Glutamatergic neuron (in vitro differentiated cells): ENCODE results near the gene CD3D. TPM values are rescaled to one million over a fixed set of nuclear protein-coding genes. Genes with fewer than 3 reads are reported as not detected.
A peak's percentile ranks its signal among the peaks of the same experiment; 100 is the strongest.

ENCODE experiments used
- DNase-seq: peaks from one replicate; pipeline ENCODE4 v3.0.0; 2022
- H3K27ac Mint-ChIP-seq: one replicate; pipeline ENCODE4 v1.8.0; 2020; ENCODE audit warnings: mild to moderate bottlenecking, mixed read lengths, inconsistent platforms; ENCODE audit not compliant: unreplicated experiment
- H3K27me3 Mint-ChIP-seq: one replicate; pipeline ENCODE4 v1.8.0; 2020; ENCODE audit warnings: mild to moderate bottlenecking, moderate library complexity, mixed read lengths, inconsistent platforms; ENCODE audit not compliant: unreplicated experiment
- H3K36me3 Mint-ChIP-seq: one replicate; pipeline ENCODE4 v1.8.0; 2020; ENCODE audit warnings: mild to moderate bottlenecking, mixed read lengths, inconsistent platforms; ENCODE audit not compliant: unreplicated experiment
- H3K4me1 Mint-ChIP-seq: one replicate; pipeline ENCODE4 v1.8.0; 2020; ENCODE audit warnings: mild to moderate bottlenecking, low read depth, mixed read lengths, inconsistent platforms; ENCODE audit not compliant: unreplicated experiment
- H3K4me3 Mint-ChIP-seq: one replicate; pipeline ENCODE4 v1.8.0; 2020; ENCODE audit warnings: mild to moderate bottlenecking, mixed read lengths, inconsistent platforms; ENCODE audit not compliant: unreplicated experiment
- H3K9me3 Mint-ChIP-seq: one replicate; pipeline ENCODE4 v1.8.0; 2020; ENCODE audit warnings: mild to moderate bottlenecking, moderate library complexity, mixed read lengths, inconsistent platforms; ENCODE audit not compliant: unreplicated experiment
- CTCF ChIP-seq: fragments of 200-600 bp; sonication (generic); IDR thresholded peaks from one replicate; pipeline ENCODE4 v1.5.0; 2021; ENCODE audit not compliant: partially characterized antibody, unreplicated experiment
- total RNA-seq: library from RNA; stranded (reverse); fragmentation: NEBNext Ultra II Directional; extraction: Animal tissue kit (Norgen Biotek cat#: 25700); gene quantifications from one replicate; pipeline ENCODE4 v1.2.1, GENCODE V29; 2021; ENCODE audit not compliant: unreplicated experiment

The CD3D gene
- total RNA-seq, 1 donor from 2014 or later, result not detected

- no peak overlapping the region for H3K27ac Mint-ChIP-seq
- no peaks in the 10 kb centered on the region for H3K4me1 Mint-ChIP-seq
- no peaks in the 10 kb centered on the region for H3K36me3 Mint-ChIP-seq
- H3K9me3 Mint-ChIP-seq, result no peaks in the 10 kb centered on the region
- no peak for TF ChIP-seq CTCF
- no peak overlapping the region for H3K4me3 Mint-ChIP-seq
- H3K27me3 Mint-ChIP-seq, result no peaks in the 10 kb centered on the region
- DNase-seq, result no peak
These were observed 23.8 kb upstream of the CD3D start for GRCh38 chr11:118366287-118366686.

- Mint-ChIP-seq H3K27me3 (no peaks in the 10 kb centered on the region), H3K36me3 (no peaks in the 10 kb centered on the region), H3K9me3 (no peaks in the 10 kb centered on the region), H3K4me1 (peaks cover 5% of the 10 kb centered on the region), H3K27ac (no peak overlapping the region), H3K4me3 (no peak overlapping the region)
- no peak for DNase-seq
- no peak for TF ChIP-seq CTCF
These were observed 22.6 kb upstream of the CD3D start for GRCh38 chr11:118364956-118365615.

- DNase-seq, result peak; percentile 94
- no peaks in the 10 kb centered on the region for H3K36me3 Mint-ChIP-seq
- peaks cover 13% of the 10 kb centered on the region for H3K9me3 Mint-ChIP-seq
- H3K4me3 Mint-ChIP-seq, result peak within 1 kb of the TSS; percentile 97
- no peak for TF ChIP-seq CTCF
- H3K27me3 Mint-ChIP-seq, result peaks cover 8% of the 10 kb centered on the region
- peaks cover 6% of the 10 kb centered on the region for H3K4me1 Mint-ChIP-seq
- H3K27ac Mint-ChIP-seq, result peak within 1 kb of the TSS; percentile 92
These were observed 16.9 kb upstream of the CD3D start, which contains the start of gene UBE4A for GRCh38 chr11:118359295-118359958. TSS of gene UBE4A (plus strand) at chr11:118359600. CDS start at chr11:118365081, 5,481 bp downstream.

GRCh38 chr11:118358071-118358470 lies 15.6 kb upstream of the CD3D start:
- Mint-ChIP-seq H3K4me1 (peaks cover 6% of the 10 kb centered on the region), H3K9me3 (peaks cover 13% of the 10 kb centered on the region), H3K27me3 (peaks cover 8% of the 10 kb centered on the region), H3K36me3 (no peaks in the 10 kb centered on the region), H3K4me3 (no peak overlapping the region), H3K27ac (no peak overlapping the region)
- TF ChIP-seq CTCF, result no peak
- DNase-seq, result no peak

DNA sequence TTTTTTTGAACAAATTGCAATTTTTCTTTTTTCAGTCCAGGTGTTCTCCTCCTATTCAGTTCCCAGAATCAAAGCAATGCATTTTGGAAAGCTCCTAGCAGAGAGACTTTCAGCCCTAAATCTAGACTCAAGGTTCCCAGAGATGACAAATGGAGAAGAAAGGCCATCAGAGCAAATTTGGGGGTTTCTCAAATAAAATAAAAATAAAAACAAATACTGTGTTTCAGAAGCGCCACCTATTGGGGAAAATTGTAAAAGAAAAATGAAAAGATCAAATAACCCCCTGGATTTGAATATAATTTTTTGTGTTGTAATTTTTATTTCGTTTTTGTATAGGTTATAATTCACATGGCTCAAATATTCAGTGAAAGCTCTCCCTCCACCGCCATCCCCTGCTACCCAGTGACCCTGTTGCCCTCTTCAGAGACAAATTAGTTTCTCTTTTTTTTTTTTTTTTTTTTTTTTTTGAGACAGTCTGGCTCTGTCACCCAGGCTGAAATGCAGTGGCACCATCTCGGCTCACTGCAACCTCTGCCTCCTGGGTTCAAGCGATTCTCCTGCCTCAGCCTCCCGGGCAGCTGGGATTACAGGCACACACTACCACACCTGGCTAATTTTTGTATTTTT lies 10.7 kb upstream of the CD3D start:
- H3K27me3 Mint-ChIP-seq, result no peaks in the 10 kb centered on the region
- no peaks in the 10 kb centered on the region for H3K36me3 Mint-ChIP-seq
- no peak for DNase-seq
- H3K4me1 Mint-ChIP-seq, result no peaks in the 10 kb centered on the region
- no peak overlapping the region for H3K27ac Mint-ChIP-seq
- no peak overlapping the region for H3K4me3 Mint-ChIP-seq
- peak; percentile 82 for TF ChIP-seq CTCF
- no peaks in the 10 kb centered on the region for H3K9me3 Mint-ChIP-seq
